Endothelial cell of umbilical vein (primary cell): ENCODE data around the gene ADAM11.

Source experiments
- CTCF ChIP-seq, 2 donors: IDR thresholded peaks; 1 replicate in 1 of 2; 2 replicates in 1 of 2; pipeline ENCODE4 v1.5.1; 2011; ENCODE audit warnings: low read length in 2 of 2, mild to moderate bottlenecking in 2 of 2, moderate library complexity in 2 of 2, control low read depth in 1 of 2, inconsistent platforms in 1 of 2, low read depth in 1 of 2; ENCODE audit not compliant: insufficient read depth in 1 of 2; ENCODE audit errors: extremely low read depth in 1 of 2
- EZH2 ChIP-seq: IDR thresholded peaks from 2 replicates; pipeline ENCODE4 v1.6.1; 2012; ENCODE audit warnings: borderline replicate concordance, low read depth, mild to moderate bottlenecking, moderate library complexity, low read length, inconsistent platforms; ENCODE audit not compliant: severe bottlenecking
- MAX ChIP-seq: IDR thresholded peaks from 2 replicates; pipeline ENCODE4 v1.6.1; 2011; ENCODE audit not compliant: insufficient read depth, insufficient read length
- MYC ChIP-seq: IDR thresholded peaks from one replicate; pipeline ENCODE4 v1.6.1; 2011; ENCODE audit warnings: mild to moderate bottlenecking, low read depth, low read length
- POLR2A ChIP-seq: IDR thresholded peaks from 2 replicates; pipeline ENCODE4 v1.6.1; 2012; ENCODE audit warnings: low read depth, mild to moderate bottlenecking, control low read depth, low read length
- POLR2AphosphoS5 ChIP-seq: IDR thresholded peaks from 2 replicates; pipeline ENCODE4 v1.6.1; 2012; ENCODE audit warnings: low read depth, mild to moderate bottlenecking, control low read depth, low read length, moderate library complexity; ENCODE audit not compliant: insufficient read depth

GRCh38 chr17:44797802-44798201 lies 39.0 kb downstream of the ADAM11 start:
- TF ChIP-seq POLR2AphosphoS5 (no peak), POLR2A (no peak), CTCF (IDR thresholded peaks at IDR 0.05; ENCODE audit: extremely low read depth in 1 of 2, insufficient read depth in 1 of 2, low read depth in 1 of 2, low read length in 2 of 2) (no peak), MAX (no peak), MYC (no peak), EZH2 (no peak)
